A673 (cell line): ENCODE measurements around the gene TPX2. TPM values are rescaled to one million over a fixed set of nuclear protein-coding genes. Genes with fewer than 3 reads are reported as not detected.

ENCODE experiments used
- BruUV-seq: library from RNA; stranded (reverse); fragments of 400-500 nt; replicated peaks from 2 replicates; lab custom pipeline; 2021; lab: Mats Ljungman, UMichigan
- CTCF ChIA-PET: fragments of 300-600 bp; sonication (Branson Sonifier 250); formaldehyde crosslinking; loops from one replicate; lab custom pipeline; 2022; ENCODE audit warnings: antibody characterized with exemption; lab: Charles Lee
- POLR2A ChIA-PET: fragments of 300-600 bp; sonication (Branson Sonifier 250); formaldehyde crosslinking; loops from one replicate; lab custom pipeline; 2022; ENCODE audit warnings: antibody characterized with exemption; ENCODE audit not compliant: low non-redundant PET; lab: Charles Lee
- DNase-seq: peaks from one replicate; pipeline ENCODE4 v3.0.0-alpha.2; 2015; ENCODE audit warnings: low spot score
- H3K27ac ChIP-seq: fragments of 200-600 bp; sonication (generic); 2 replicates; pipeline ENCODE4 v1.5.1; 2016; ENCODE audit warnings: mixed run types, low read depth, mild to moderate bottlenecking, mixed read lengths, antibody characterized with exemption, low read length; ENCODE audit not compliant: poor library complexity, severe bottlenecking
- H3K27me3 ChIP-seq: fragments of 200-600 bp; sonication (generic); replicated peaks from 2 replicates; pipeline ENCODE4 v1.6.1; 2017; ENCODE audit warnings: mixed run types, low read depth, mild to moderate bottlenecking, mixed read lengths, antibody characterized with exemption, low read length; ENCODE audit not compliant: insufficient read depth, poor library complexity
- H3K36me3 ChIP-seq: fragments of 200-600 bp; sonication (generic); 2 replicates; pipeline ENCODE4 v1.6.1; 2016; ENCODE audit warnings: mixed run types, mild to moderate bottlenecking, mixed read lengths, antibody characterized with exemption, low read length; ENCODE audit not compliant: insufficient read depth, poor library complexity, severe bottlenecking
- H3K4me1 ChIP-seq: fragments of 200-600 bp; sonication (generic); 2 replicates; pipeline ENCODE4 v1.6.1; 2017; ENCODE audit warnings: mixed run types, mild to moderate bottlenecking, mixed read lengths, antibody characterized with exemption, low read length; ENCODE audit not compliant: insufficient read depth, poor library complexity, severe bottlenecking
- H3K4me3 ChIP-seq: fragments of 200-600 bp; sonication (generic); 2 replicates; pipeline ENCODE4 v1.5.1; 2016; ENCODE audit warnings: low read depth, mixed run types, mild to moderate bottlenecking, mixed read lengths, low read length; ENCODE audit not compliant: poor library complexity, severe bottlenecking
- H3K9me3 ChIP-seq: fragments of 200-600 bp; sonication (generic); 2 replicates; pipeline ENCODE4 v1.6.1; 2016; ENCODE audit warnings: mixed run types, low read depth, mild to moderate bottlenecking, mixed read lengths, antibody characterized with exemption, low read length; ENCODE audit not compliant: poor library complexity, severe bottlenecking
- CTCF ChIP-seq: fragments of 300-800, 200-600 bp; sonication (generic); conservative IDR thresholded peaks from 2 replicates; pipeline ENCODE4 v1.5.1; 2017; ENCODE audit warnings: low read depth, mild to moderate bottlenecking, antibody characterized with exemption, low read length, moderate library complexity, mixed read lengths
- EZH2 ChIP-seq: fragments of 200-600 bp; sonication (generic); IDR thresholded peaks from 2 replicates; pipeline ENCODE4 v1.6.1; 2017; ENCODE audit warnings: borderline replicate concordance, low read depth, mild to moderate bottlenecking, mixed read lengths, antibody characterized with exemption, low read length; ENCODE audit not compliant: poor library complexity, severe bottlenecking
- intact Hi-C: fragments of 100-400 bp; cut with micrococcal nuclease; formaldehyde crosslinking; loops from one replicate; pipeline ENCODE4 v1.10.0; 2022; ENCODE audit not compliant: unreplicated experiment
- total RNA-seq: library from RNA; stranded (reverse); gene quantifications from 2 replicates; pipeline ENCODE4 v1.2.3, GENCODE V29; 2021

Gene TPX2
- total RNA-seq, 1 experiment from 2014 or later = 187 TPM

GRCh38 chr20:31849306-31849930 lies 110.3 kb downstream of the TPX2 start:
- Histone ChIP-seq H3K27ac (no peak overlapping the region), H3K4me3 (no peak overlapping the region), H3K36me3 (no peaks in the 10 kb centered on the region), H3K9me3 (no peaks in the 10 kb centered on the region), H3K27me3 (peaks cover 32% of the 10 kb centered on the region), H3K4me1 (no peaks in the 10 kb centered on the region)
- TF ChIP-seq EZH2 (no peak), CTCF (no peak)
- DNase-seq = no peak
- CTCF ChIA-PET = no interaction called here
- POLR2A ChIA-PET = no interaction called here
- intact Hi-C loops = no loop called here
- BruUV-seq = no TSS peak

Other genes starting within 250 kb of the TPX2 start
- gene HM13, start 224.8 kb upstream of the TPX2 start, total RNA-seq = 182 and 196 TPM in 2 replicates
- gene ID1, start 134.0 kb upstream of the TPX2 start, total RNA-seq = 24.6 and 39.3 TPM in 2 replicates
- gene COX4I2, start 101.4 kb upstream of the TPX2 start, total RNA-seq = not detected in 2 replicates
- 44.5 and 47.8 TPM in 2 replicates for gene BCL2L1, start 16.4 kb upstream of the TPX2 start, total RNA-seq
- gene MYLK2, start 80.1 kb downstream of the TPX2 start, total RNA-seq = 1.2 and 1.3 TPM in 2 replicates
- not detected in 2 replicates for gene FOXS1, start 106.3 kb downstream of the TPX2 start, total RNA-seq
- gene DUSP15, start 131.2 kb downstream of the TPX2 start, total RNA-seq = 0.31 TPM in 1 of 2 replicates, not detected in the other
- gene TTLL9, start 131.3 kb downstream of the TPX2 start, total RNA-seq = not detected in 2 replicates
- 18.7 and 24.3 TPM in 2 replicates for gene PDRG1, start 212.8 kb downstream of the TPX2 start, total RNA-seq
- gene XKR7, start 228.9 kb downstream of the TPX2 start, total RNA-seq = 0.04 TPM in 1 of 2 replicates, not detected in the other